Fibroblast of lung (primary cell): ENCODE data around the gene CCL17.
"Not testable (repeated sequence)": the region's sequence is repeated elsewhere in the genome, so short reads cannot be mapped to it uniquely, and the experiment has no call there.

Source experiments
- CTCF ChIP-seq, 2 donors: IDR thresholded peaks in 1 of 2; conservative IDR thresholded peaks in 1 of 2; 1 replicate in 1 of 2; 2 replicates in 1 of 2; pipeline ENCODE4 v1.5.1; 2011 to 2012; ENCODE audit warnings: low read length in 2 of 2, control low read depth in 1 of 2, inconsistent platforms in 1 of 2, low read depth in 1 of 2, mild to moderate bottlenecking in 1 of 2
- EZH2 ChIP-seq: IDR thresholded peaks from 2 replicates; pipeline ENCODE4 v1.5.1; 2012; ENCODE audit warnings: low read length, control low read depth, mild to moderate bottlenecking; ENCODE audit errors: missing control alignments

GRCh38 chr16:57397493-57397892, 7.1 kb upstream of the CCL17 start:
- not testable (repeated sequence) for TF ChIP-seq CTCF (conservative IDR thresholded peaks at IDR 0.05 in 1 of 2, IDR thresholded peaks at IDR 0.05 in 1 of 2; ENCODE audit: low read depth in 1 of 2, low read length in 2 of 2); EZH2
